Measurements from ENCODE around the gene PDE6D.

DNA sequence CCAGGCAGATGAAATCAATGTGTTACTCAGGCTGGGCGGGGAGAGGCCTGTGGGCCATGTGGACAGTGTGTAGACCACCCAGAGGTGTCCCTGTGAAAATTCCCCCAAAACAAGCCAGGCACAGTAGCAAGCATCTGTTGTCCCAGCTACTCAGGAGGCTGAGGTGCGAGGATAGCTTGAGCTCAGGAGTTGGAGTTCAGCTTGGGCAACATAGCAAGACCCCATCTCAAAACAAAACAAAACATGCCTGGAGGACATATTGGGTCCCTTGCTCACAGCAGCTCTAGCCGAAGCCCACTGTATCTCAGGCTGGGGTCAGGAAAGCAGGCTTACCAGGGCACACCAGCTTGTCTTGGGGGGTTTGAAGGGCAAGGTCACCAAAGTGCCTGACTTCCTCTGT is 77.1 kb downstream of the PDE6D start:
- TF ChIP-seq, protein P1, sequence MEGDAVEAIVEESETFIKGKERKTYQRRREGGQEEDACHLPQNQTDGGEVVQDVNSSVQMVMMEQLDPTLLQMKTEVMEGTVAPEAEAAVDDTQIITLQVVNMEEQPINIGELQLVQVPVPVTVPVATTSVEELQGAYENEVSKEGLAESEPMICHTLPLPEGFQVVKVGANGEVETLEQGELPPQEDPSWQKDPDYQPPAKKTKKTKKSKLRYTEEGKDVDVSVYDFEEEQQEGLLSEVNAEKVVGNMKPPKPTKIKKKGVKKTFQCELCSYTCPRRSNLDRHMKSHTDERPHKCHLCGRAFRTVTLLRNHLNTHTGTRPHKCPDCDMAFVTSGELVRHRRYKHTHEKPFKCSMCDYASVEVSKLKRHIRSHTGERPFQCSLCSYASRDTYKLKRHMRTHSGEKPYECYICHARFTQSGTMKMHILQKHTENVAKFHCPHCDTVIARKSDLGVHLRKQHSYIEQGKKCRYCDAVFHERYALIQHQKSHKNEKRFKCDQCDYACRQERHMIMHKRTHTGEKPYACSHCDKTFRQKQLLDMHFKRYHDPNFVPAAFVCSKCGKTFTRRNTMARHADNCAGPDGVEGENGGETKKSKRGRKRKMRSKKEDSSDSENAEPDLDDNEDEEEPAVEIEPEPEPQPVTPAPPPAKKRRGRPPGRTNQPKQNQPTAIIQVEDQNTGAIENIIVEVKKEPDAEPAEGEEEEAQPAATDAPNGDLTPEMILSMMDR (IDR thresholded peaks at IDR 0.05; ENCODE audit: low read depth, low read length), result no peak
- TF ChIP-seq EZH2phosphoT487 (IDR thresholded peaks at IDR 0.05; ENCODE audit: low read depth), result no peak

All from OCI-LY3 (cell line).